Lung microvascular endothelial cell (primary cell): ENCODE results near the gene NFIA. TPM values are rescaled to one million over a fixed set of nuclear protein-coding genes. Genes with fewer than 3 reads are reported as not detected.
A peak's percentile ranks its signal among the peaks of the same experiment; 100 is the strongest.

ENCODE experiments used
- DNase-seq, 2 donors: peaks; one replicate each; pipeline versions ENCODE4 v3.0.0 to v3.0.0-alpha.2; 2010; ENCODE audit warnings: low read depth in 2 of 2
- total RNA-seq: library from RNA; depleted of rRNA; stranded (reverse); fragments of >200 nt; gene quantifications from 2 replicates; pipeline ENCODE4 v1.2.1, GENCODE V29; 2014

Gene NFIA
- total RNA-seq, 1 donor from 2014 or later, result 14.3 TPM

GRCh38 chr1:61426254-61426653 is 343.9 kb downstream of the NFIA start:
- DNase-seq, result peak; percentile 14 to 79

- DNase-seq, result no peak
These were observed 344.5 kb downstream of the NFIA start for GRCh38 chr1:61426885-61427284.

- DNase-seq, result no peak
These were observed 345.1 kb downstream of the NFIA start for GRCh38 chr1:61427510-61427909.

GRCh38 chr1:61428146-61428545 is 345.8 kb downstream of the NFIA start:
- no peak for DNase-seq

GRCh38 chr1:61432616-61433388 is 350.4 kb downstream of the NFIA start:
- no peak for DNase-seq

- DNase-seq, result peak; percentile 26 to 62
These were observed 351.3 kb downstream of the NFIA start for GRCh38 chr1:61433646-61434045.

- DNase-seq, result peak in 1 of 2 donors; percentile 91
These were observed 351.9 kb downstream of the NFIA start for GRCh38 chr1:61434276-61434675.

GRCh38 chr1:61435226-61435625 is 352.9 kb downstream of the NFIA start:
- peak; percentile 52 to 60 for DNase-seq

GRCh38 chr1:61436016-61436415 is 353.7 kb downstream of the NFIA start:
- peak; percentile 96 to 98 for DNase-seq

- peak; percentile 19 to 60 for DNase-seq
These were observed 354.2 kb downstream of the NFIA start for GRCh38 chr1:61436491-61437120.

- no peak for DNase-seq
These were observed 356.9 kb downstream of the NFIA start for GRCh38 chr1:61439234-61439633.

GRCh38 chr1:61441723-61442262 is 359.4 kb downstream of the NFIA start:
- peak in 1 of 2 donors; percentile 70 for DNase-seq

GRCh38 chr1:61442544-61442943 is 360.2 kb downstream of the NFIA start:
- peak; percentile 68 to 86 for DNase-seq

GRCh38 chr1:61444288-61444687 is 361.9 kb downstream of the NFIA start:
- DNase-seq, result peak in 1 of 2 donors; percentile 6

- DNase-seq, result no peak
These were observed 363.0 kb downstream of the NFIA start for GRCh38 chr1:61445269-61445825.

GRCh38 chr1:61446531-61446991 is 364.2 kb downstream of the NFIA start:
- DNase-seq, result peak in 1 of 2 donors; percentile 67

- DNase-seq, result no peak
These were observed 365.0 kb downstream of the NFIA start for GRCh38 chr1:61447106-61447967.

- DNase-seq, result no peak
These were observed 365.6 kb downstream of the NFIA start for GRCh38 chr1:61447968-61448430.

GRCh38 chr1:61448914-61449313 is 366.6 kb downstream of the NFIA start:
- no peak for DNase-seq

- DNase-seq, result no peak
These were observed 367.0 kb downstream of the NFIA start for GRCh38 chr1:61449410-61449809.

- peak; percentile 54 to 73 for DNase-seq
These were observed 368.1 kb downstream of the NFIA start for GRCh38 chr1:61450454-61450853.
